Retinal pigment epithelial cell (primary cell): ENCODE data around the gene RNF180.
A peak's percentile ranks its signal among the peaks of the same experiment; 100 is the strongest.
"Not testable (repeated sequence)": the region's sequence is repeated elsewhere in the genome, so short reads cannot be mapped to it uniquely, and the experiment has no call there.

Source experiments
- DNase-seq: peaks from one replicate; pipeline ENCODE4 v3.0.0-alpha.2; 2010; ENCODE audit warnings: low read depth
- H3K4me3 ChIP-seq: 2 replicates; pipeline ENCODE4 v1.5.1; 2011; ENCODE audit warnings: mild to moderate bottlenecking, low read length, control low read depth, moderate library complexity
- TF ChIP-seq, protein P1 (sequence below): conservative IDR thresholded peaks from 2 replicates; pipeline ENCODE4 v1.5.1; 2011; ENCODE audit warnings: low read depth, low read length, control low read depth, inconsistent platforms

Gene RNF180

DNA sequence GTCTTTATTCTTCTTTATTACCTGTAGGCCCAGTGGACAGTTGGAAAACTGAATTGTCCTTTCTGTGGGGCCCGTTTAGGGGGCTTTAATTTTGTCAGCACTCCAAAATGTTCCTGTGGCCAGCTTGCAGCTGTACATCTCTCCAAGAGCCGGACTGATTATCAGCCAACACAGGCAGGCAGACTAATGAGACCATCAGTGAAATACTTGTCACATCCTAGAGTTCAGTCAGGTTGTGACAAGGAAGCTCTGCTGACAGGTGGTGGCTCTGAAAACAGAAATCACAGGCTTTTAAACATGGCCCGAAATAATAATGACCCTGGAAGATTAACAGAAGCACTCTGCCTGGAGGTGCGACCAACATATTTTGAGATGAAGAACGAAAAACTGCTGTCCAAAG is 47.9 kb downstream of the RNF180 start:
- TF ChIP-seq, protein P1, sequence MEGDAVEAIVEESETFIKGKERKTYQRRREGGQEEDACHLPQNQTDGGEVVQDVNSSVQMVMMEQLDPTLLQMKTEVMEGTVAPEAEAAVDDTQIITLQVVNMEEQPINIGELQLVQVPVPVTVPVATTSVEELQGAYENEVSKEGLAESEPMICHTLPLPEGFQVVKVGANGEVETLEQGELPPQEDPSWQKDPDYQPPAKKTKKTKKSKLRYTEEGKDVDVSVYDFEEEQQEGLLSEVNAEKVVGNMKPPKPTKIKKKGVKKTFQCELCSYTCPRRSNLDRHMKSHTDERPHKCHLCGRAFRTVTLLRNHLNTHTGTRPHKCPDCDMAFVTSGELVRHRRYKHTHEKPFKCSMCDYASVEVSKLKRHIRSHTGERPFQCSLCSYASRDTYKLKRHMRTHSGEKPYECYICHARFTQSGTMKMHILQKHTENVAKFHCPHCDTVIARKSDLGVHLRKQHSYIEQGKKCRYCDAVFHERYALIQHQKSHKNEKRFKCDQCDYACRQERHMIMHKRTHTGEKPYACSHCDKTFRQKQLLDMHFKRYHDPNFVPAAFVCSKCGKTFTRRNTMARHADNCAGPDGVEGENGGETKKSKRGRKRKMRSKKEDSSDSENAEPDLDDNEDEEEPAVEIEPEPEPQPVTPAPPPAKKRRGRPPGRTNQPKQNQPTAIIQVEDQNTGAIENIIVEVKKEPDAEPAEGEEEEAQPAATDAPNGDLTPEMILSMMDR, result no peak
- DNase-seq, result no peak
- no peak overlapping the region for H3K4me3 ChIP-seq

DNA sequence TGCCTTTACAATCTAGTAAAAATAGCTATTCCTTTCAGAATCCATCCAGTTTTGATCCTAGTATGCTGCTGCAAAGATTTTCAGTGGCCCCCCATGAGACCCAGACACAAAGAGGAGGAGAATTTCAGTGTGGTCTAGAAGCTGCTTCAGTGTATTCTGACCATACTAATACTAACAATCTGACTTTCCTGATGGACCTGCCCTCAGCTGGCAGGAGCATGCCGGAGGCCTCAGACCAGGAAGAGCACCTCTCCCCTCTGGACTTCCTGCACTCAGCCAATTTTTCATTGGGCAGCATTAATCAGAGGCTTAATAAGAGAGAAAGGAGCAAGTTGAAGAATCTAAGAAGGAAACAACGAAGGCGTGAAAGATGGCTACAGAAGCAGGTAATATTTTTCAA is 48.5 kb downstream of the RNF180 start:
- no peak for DNase-seq
- TF ChIP-seq, protein P1, result no peak
- H3K4me3 ChIP-seq, result no peak overlapping the region

DNA sequence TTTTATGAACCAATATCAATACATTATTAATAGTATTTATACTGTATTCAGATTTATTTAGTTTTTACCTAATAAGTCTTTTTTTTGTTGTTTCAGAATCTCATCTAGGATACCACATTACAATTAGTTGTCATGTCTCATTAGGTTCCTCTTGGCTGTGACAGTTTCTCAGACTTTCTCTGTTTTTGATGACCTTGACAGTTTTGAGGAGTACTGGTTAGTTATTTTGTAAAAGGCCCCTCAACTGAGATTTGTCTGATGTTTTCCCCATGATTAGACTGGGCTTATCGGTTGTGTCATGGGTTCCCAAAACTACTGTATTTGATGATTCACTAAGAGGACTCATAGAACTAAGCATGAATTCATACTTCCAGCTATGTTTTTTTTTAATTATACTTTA is 56.3 kb downstream of the RNF180 start:
- DNase-seq, result no peak
- no peak overlapping the region for H3K4me3 ChIP-seq
- TF ChIP-seq, protein P1, result no peak

DNA sequence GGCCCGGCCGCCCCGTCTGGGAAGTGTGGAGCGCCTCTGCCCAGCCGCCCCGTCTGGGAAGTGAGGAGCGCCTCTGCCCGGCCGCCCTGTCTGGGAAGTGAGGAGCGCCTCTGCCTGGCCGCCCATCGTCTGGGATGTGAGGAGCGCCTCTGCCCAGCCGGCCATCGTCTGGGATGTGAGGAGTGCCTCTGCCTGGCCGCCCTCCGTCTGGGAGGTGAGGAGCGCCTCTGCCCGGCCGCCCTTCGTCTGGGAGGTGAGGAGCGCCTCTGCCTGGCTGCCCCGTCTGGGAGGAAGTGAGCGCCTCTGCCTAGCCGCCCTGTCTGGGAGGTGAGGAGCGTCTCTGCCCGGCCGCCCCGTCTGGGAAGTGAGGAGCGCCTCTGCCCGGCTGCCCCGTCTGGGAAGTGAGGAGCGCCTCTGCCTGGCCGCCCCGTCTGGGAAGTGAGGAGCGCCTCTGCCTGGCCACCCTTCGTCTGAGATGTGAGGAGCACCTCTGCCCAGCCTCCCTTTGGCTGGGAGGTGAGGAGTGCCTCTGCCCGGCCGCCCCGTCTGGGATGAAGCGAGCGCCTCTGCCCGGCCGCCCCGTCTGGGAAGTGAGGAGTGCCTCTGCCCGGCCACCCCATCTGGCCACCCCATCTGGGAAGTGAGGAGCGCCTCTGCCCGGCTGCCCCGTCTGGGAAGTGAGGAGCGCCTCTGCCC is 59.8 kb downstream of the RNF180 start:
- DNase-seq, H3K4me3 ChIP-seq: not testable (repeated sequence)

DNA sequence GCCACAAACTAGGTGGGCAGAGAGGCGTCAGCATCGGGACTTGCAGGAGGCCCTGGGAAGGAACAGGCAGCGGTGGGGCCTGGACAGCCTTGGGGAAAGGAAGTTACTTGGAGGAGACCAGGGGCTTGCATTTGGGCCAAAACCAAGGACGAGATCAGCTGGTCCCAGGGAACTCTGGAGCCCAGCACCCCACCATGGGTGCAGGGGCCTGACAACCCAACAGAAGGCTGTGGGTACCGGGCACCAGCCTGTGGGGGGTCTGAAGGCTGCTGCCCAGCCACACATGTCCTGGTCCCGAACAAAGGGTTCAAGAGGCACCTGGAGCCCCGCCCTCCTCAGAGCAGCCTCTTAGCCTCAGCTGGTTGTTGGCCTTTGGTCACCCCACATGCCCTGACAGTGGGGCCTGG is 61.5 kb downstream of the RNF180 start:
- not testable (repeated sequence) for DNase-seq, H3K4me3 ChIP-seq

DNA sequence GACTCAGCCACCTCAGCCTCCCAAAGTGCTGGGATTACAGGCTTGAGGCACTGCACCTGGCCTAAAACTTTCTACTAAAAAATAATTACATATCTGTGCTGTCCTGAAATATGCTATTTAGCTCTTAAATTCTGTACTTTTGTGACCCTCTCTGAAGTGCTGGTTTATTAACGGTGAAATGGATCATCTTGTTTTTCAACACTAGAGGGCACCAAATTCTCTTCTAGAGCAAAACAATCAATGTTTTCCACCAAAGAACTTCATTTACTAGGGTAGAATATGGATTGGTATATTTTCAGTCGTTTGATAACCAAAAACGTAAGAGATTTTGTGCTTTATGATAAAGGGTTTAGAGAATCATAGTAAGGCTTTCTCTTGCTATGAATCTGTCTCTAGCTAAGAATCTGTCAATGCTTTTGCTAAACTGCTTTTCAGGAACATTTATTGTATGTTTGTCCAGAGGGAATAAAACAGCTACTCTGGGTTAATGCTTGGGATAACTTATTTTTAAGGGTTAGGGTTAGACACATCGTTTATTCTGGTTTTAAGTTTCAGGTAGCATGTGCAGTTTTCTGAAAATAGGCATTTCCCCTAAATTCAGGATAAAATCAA is 63.6 kb downstream of the RNF180 start:
- peak; percentile 10 for DNase-seq

DNA sequence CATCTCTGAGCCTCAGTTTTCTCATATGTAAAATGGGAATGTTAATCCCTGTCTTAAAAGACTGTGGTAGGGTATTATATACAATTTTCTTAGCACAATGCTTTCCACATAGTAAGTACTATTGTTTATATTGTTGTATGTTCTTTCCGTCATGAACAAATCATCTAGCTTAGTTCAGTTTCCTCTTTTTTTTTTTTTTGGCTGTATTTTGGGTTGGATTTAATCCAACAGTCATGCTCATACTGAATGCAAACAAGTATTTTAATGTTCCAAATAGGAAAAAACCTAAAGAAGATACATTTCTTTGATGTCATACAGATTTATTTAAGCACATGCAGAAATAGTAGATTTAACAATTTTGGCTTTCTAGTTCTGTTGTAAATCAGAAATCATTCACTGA is 95.1 kb downstream of the RNF180 start:
- no peak overlapping the region for H3K4me3 ChIP-seq
- TF ChIP-seq, protein P1, result no peak
- no peak for DNase-seq

More for the DNA sequence above, 63.6 kb downstream of the RNF180 start:
- TF ChIP-seq, protein P1, result peak; percentile 54
- H3K4me3 ChIP-seq, result no peak overlapping the region

DNA sequence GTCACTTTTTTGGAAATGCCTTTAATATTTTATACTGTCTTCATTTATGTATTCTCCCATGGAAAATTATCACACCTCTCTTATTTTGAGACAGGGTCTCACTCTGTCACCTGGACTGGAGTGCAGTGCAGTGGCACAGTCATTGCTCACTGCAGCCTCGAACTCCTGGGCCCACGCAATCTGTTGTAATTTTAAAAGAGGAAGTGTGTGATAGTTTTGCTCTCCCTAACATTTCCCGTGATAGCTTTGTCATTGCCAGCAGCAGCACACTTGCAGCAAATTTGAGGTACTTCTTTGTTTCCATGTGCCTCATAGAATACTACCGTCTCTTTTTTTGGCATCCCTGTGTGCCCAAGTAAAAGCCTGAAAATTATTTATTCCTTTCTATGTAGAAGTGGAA is 103.5 kb downstream of the RNF180 start:
- H3K4me3 ChIP-seq, result no peak overlapping the region
- no peak for DNase-seq
- TF ChIP-seq, protein P1, result no peak
